ENCODE data around the gene POU2F1.

POU2F1 gene

GRCh38 chr1:167360120-167360519 lies 139.4 kb downstream of the POU2F1 start:
- no peak overlapping the region for H3K27ac ChIP-seq
- TF ChIP-seq CTCF (conservative IDR thresholded peaks at IDR 0.05), result no peak

DNA sequence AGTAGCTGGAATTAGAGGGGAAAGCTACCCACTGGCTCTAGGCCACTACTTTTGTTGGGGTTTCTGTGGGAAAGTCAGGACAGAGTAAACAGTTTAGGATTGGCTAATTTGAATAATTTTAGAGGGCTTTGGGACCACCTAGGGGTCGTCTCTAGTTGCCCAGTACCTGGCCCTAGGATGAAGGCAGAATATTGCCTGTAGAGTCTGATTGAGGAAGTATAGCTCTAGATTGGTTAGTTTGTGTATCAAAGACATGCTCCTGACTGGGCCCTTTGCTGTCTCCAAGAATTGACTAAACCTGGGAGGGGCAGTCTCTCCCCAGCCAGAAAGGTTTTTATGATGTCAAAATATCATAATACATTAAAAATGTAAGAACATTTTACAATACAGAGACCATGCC lies 142.0 kb downstream of the POU2F1 start:
- no peak for TF ChIP-seq CTCF (conservative IDR thresholded peaks at IDR 0.05)
- H3K27ac ChIP-seq, result no peak overlapping the region

DNA sequence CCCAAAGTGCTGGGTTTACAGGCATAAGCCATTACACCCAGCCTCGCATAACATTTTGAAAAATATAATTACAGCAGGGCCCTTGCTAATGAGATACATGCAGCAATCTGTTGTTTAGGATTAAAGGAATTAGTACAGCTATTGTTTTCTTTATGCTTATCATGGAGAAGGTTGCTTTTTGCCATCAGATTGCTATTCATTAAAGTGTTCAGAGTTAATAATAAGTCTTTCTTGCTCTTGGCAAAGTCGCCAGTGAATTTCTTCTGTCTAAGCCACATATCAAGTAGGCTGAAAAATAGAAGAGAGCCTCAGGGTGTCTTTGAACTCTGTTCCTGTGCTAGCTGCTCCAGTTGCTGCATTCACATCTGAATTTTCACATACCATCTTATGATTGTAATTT lies 144.1 kb downstream of the POU2F1 start:
- no peak for TF ChIP-seq CTCF (conservative IDR thresholded peaks at IDR 0.05)
- H3K27ac ChIP-seq, result no peak overlapping the region

- H3K27ac ChIP-seq, result no peak overlapping the region
- TF ChIP-seq CTCF (conservative IDR thresholded peaks at IDR 0.05), result no peak
Observed at GRCh38 chr1:167365360-167365759, 144.7 kb downstream of the POU2F1 start.

- TF ChIP-seq CTCF (conservative IDR thresholded peaks at IDR 0.05), result no peak
- H3K27ac ChIP-seq, result no peak overlapping the region
Observed at GRCh38 chr1:167367705-167368104, 147.0 kb downstream of the POU2F1 start.

DNA sequence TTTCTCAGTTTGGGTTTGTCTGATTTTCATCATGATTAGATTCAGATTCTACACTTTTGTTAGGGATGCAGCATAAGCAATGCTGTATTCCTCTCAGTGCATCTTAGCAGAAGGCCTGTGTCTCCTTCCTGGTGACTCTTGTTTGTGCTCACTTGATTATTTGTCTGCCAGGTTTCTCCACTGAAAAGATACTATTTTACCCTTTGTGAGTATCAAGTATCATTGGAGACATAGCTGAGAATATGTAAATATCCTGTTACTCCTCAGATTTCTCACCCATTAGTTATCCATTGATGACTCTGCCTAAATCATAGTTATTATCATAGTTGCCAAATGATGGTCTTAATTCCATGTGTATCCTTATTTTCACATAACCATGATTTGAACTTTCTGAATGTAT lies 148.5 kb downstream of the POU2F1 start:
- TF ChIP-seq CTCF (conservative IDR thresholded peaks at IDR 0.05), result no peak
- H3K27ac ChIP-seq, result no peak overlapping the region

GRCh38 chr1:167369933-167370332 lies 149.2 kb downstream of the POU2F1 start:
- no peak for TF ChIP-seq CTCF (conservative IDR thresholded peaks at IDR 0.05)
- no peak overlapping the region for H3K27ac ChIP-seq

GRCh38 chr1:167371030-167371429 lies 150.3 kb downstream of the POU2F1 start:
- no peak overlapping the region for H3K27ac ChIP-seq
- no peak for TF ChIP-seq CTCF (conservative IDR thresholded peaks at IDR 0.05)

All from VCaP (cell line).